ENCODE results near the gene CCDC87.
"Not testable (repeated sequence)": the region's sequence is repeated elsewhere in the genome, so short reads cannot be mapped to it uniquely, and the experiment has no call there.

CCDC87 gene

GRCh38 chr11:66609721-66610617 lies 17.1 kb upstream of the CCDC87 start:
- Histone ChIP-seq H3K36me3 (ENCODE audit: control insufficient read depth, low read depth, low read length) (peaks cover 17% of the 10 kb centered on the region), H3K27ac (ENCODE audit: low read length) (no peak overlapping the region), H3K27me3 (ENCODE audit: control insufficient read depth, insufficient read depth, low read length) (no peaks in the 10 kb centered on the region), H3K4me3 (ENCODE audit: low read length) (no peak overlapping the region), H3K4me1 (ENCODE audit: control insufficient read depth, low read depth, low read length) (no peaks in the 10 kb centered on the region), H3K9ac (ENCODE audit: low read length) (no peak overlapping the region), H3K9me3 (ENCODE audit: control insufficient read depth, low read depth, low read length) (no peaks in the 10 kb centered on the region)

DNA sequence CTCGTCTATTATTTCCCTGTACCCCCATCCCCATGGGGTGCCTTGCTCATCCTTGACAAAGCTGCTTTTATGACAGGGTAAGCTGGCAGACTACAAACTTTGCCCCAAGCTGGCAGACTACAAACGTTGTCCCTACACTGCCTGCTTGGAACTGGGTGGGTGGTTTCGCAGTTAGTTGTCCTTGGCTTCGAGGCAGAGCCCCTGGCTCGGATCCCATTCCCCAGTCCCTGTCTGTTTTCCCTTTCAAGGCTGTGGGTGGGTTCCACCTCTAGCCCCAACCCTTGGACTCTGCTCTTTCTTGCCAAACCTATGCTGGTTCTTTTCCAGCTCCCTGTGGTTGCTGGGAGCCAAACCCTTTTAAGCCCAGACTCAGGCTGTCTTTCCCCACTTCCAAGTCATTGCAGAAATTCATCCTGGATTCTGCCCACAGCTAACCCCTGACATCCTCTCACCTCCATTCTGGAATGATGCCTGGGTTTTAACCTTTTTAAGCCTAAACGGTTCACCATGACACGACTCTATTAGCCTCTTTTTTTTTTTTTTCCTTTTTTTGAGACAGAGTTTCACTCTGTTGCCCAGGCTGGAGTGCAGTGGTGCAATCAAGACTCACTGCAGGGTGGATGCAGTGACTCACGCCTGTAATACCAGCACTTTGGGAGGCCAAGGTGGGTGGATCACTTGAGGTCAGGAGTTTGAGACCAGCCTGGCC lies 14.4 kb upstream of the CCDC87 start:
- Histone ChIP-seq H3K27me3 (ENCODE audit: control insufficient read depth, insufficient read depth, low read length) (no peaks in the 10 kb centered on the region), H3K4me3 (ENCODE audit: low read length) (no peak overlapping the region), H3K27ac (ENCODE audit: low read length) (no peak overlapping the region), H3K36me3 (ENCODE audit: control insufficient read depth, low read depth, low read length) (peaks cover 24% of the 10 kb centered on the region), H3K9me3 (ENCODE audit: control insufficient read depth, low read depth, low read length) (no peaks in the 10 kb centered on the region), H3K9ac (ENCODE audit: low read length) (no peak overlapping the region), H3K4me1 (ENCODE audit: control insufficient read depth, low read depth, low read length) (no peaks in the 10 kb centered on the region)

- peaks cover 24% of the 10 kb centered on the region for H3K36me3 ChIP-seq (ENCODE audit: control insufficient read depth, low read depth, low read length)
- not testable (repeated sequence) for H3K4me3 ChIP-seq (ENCODE audit: low read length); H3K4me1 ChIP-seq (ENCODE audit: control insufficient read depth, low read depth, low read length); H3K9ac ChIP-seq (ENCODE audit: low read length); H3K9me3 ChIP-seq (ENCODE audit: control insufficient read depth, low read depth, low read length); H3K27ac ChIP-seq (ENCODE audit: low read length); H3K27me3 ChIP-seq (ENCODE audit: control insufficient read depth, insufficient read depth, low read length)
Measured at GRCh38 chr11:66606608-66607007, 13.7 kb upstream of the CCDC87 start.

GRCh38 chr11:66604155-66604554 lies 11.3 kb upstream of the CCDC87 start:
- H3K4me1 ChIP-seq (ENCODE audit: control insufficient read depth, low read depth, low read length) = no peaks in the 10 kb centered on the region
- no peak overlapping the region for H3K4me3 ChIP-seq (ENCODE audit: low read length)
- peaks cover 27% of the 10 kb centered on the region for H3K36me3 ChIP-seq (ENCODE audit: control insufficient read depth, low read depth, low read length)
- no peaks in the 10 kb centered on the region for H3K9me3 ChIP-seq (ENCODE audit: control insufficient read depth, low read depth, low read length)
- no peaks in the 10 kb centered on the region for H3K27me3 ChIP-seq (ENCODE audit: control insufficient read depth, insufficient read depth, low read length)
- no peak overlapping the region for H3K27ac ChIP-seq (ENCODE audit: low read length)
- no peak overlapping the region for H3K9ac ChIP-seq (ENCODE audit: low read length)

DNA sequence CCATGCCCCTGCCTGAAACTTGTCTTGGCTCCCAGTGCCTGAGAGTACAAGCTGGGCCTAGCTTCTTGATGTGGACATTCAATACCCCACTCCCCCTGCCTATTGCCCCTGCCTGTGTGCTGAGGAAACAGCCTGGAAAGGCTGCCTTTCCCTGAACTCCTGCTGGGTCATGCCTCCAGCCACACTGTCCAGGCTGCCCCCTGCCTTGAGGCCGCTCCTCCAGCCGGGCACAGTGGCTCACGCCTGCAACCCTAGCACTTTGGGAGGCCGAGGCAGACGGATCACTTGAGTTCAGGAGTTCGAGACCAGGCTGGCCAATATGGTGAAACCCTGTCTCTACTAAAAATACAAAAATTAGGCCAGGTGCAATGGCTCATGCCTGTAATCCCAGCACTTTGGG lies 10.2 kb upstream of the CCDC87 start:
- peaks cover 31% of the 10 kb centered on the region for H3K36me3 ChIP-seq (ENCODE audit: control insufficient read depth, low read depth, low read length)
- H3K9ac ChIP-seq (ENCODE audit: low read length) = no peak overlapping the region

DNA sequence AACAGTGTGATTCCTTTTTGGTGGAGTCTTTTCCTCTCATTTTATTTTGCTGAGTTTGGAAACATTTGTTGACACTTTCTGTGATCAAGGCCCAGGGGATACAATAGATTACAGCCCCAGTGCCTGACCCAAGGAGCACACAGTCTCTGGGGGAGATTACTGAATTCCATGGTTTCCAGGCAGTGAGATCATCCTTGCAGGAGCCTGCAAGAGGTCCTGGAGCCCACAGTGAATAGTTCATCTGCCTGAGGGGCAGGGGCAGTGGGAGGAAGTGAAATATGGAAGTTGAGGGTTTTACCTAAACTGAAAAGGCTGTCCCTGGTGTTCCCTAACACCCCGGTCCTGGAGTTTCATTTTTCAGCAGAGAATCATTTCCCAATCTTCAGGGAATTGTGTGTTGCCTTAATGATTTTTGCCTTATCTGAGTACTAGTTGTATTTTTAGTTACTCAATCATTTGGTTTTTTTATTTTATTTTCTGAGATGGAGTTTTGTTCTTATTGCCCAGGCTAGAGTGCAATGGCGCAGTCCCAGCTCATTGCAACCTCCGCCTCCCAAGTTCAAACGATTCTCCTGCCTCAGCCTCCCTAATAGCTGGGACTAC lies 7.9 kb upstream of the CCDC87 start:
- Histone ChIP-seq H3K27ac (ENCODE audit: low read length) (no peak overlapping the region), H3K27me3 (ENCODE audit: control insufficient read depth, insufficient read depth, low read length) (no peaks in the 10 kb centered on the region), H3K9me3 (ENCODE audit: control insufficient read depth, low read depth, low read length) (no peaks in the 10 kb centered on the region), H3K4me1 (ENCODE audit: control insufficient read depth, low read depth, low read length) (no peaks in the 10 kb centered on the region), H3K36me3 (ENCODE audit: control insufficient read depth, low read depth, low read length) (peaks cover 21% of the 10 kb centered on the region), H3K9ac (ENCODE audit: low read length) (no peak overlapping the region), H3K4me3 (ENCODE audit: low read length) (no peak overlapping the region)

More for the DNA sequence above, 10.2 kb upstream of the CCDC87 start:
- no peak overlapping the region for H3K4me3 ChIP-seq (ENCODE audit: low read length)
- no peaks in the 10 kb centered on the region for H3K27me3 ChIP-seq (ENCODE audit: control insufficient read depth, insufficient read depth, low read length)
- H3K4me1 ChIP-seq (ENCODE audit: control insufficient read depth, low read depth, low read length) = no peaks in the 10 kb centered on the region
- no peak overlapping the region for H3K27ac ChIP-seq (ENCODE audit: low read length)
- no peaks in the 10 kb centered on the region for H3K9me3 ChIP-seq (ENCODE audit: control insufficient read depth, low read depth, low read length)

DNA sequence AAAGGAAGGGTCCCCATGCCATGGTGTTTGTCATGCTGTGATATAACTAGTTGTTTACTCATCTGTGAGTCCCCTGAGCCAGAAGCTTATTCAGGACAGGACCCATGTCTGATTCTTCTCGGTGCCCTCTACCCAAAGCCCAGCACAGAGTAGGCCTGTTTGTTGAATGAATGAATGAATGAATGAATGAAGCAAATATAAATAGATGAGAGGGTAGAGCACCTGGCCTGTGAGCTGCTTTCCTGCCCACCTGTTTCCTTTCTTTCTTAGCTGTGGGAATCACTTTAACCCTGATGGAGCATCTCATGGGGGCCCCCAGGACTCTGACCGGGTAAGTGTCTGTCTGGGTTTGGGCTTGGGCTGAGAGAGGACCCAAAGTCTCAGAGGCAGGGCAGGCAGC lies 7.4 kb upstream of the CCDC87 start:
- Histone ChIP-seq H3K9me3 (ENCODE audit: control insufficient read depth, low read depth, low read length) (no peaks in the 10 kb centered on the region), H3K4me1 (ENCODE audit: control insufficient read depth, low read depth, low read length) (no peaks in the 10 kb centered on the region), H3K27ac (ENCODE audit: low read length) (no peak overlapping the region), H3K36me3 (ENCODE audit: control insufficient read depth, low read depth, low read length) (peaks cover 17% of the 10 kb centered on the region), H3K9ac (ENCODE audit: low read length) (no peak overlapping the region), H3K27me3 (ENCODE audit: control insufficient read depth, insufficient read depth, low read length) (no peaks in the 10 kb centered on the region), H3K4me3 (ENCODE audit: low read length) (no peak overlapping the region)

DNA sequence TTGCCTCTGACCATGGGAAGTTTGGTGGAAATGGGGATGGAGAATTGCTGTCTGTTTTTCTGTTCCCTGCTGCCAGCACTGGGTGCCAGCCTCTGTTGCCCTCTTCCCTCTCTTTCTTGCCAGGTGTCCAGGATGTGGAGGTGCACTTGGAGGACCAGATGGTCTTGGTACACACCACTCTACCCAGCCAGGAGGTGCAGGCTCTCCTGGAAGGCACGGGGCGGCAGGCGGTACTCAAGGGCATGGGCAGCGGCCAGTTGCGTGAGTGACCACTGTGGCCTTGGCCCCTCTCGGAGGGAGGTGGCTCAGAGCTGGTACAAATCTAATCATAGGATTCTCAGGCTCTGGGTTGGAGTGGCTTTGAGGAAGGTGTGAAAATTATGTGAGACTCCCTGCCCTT lies 6.1 kb upstream of the CCDC87 start:
- Histone ChIP-seq H3K4me3 (ENCODE audit: low read length) (no peak overlapping the region), H3K27ac (ENCODE audit: low read length) (no peak overlapping the region), H3K9me3 (ENCODE audit: control insufficient read depth, low read depth, low read length) (no peaks in the 10 kb centered on the region), H3K4me1 (ENCODE audit: control insufficient read depth, low read depth, low read length) (no peaks in the 10 kb centered on the region), H3K9ac (ENCODE audit: low read length) (no peak overlapping the region), H3K27me3 (ENCODE audit: control insufficient read depth, insufficient read depth, low read length) (no peaks in the 10 kb centered on the region), H3K36me3 (ENCODE audit: control insufficient read depth, low read depth, low read length) (peaks cover 8% of the 10 kb centered on the region)

DNA sequence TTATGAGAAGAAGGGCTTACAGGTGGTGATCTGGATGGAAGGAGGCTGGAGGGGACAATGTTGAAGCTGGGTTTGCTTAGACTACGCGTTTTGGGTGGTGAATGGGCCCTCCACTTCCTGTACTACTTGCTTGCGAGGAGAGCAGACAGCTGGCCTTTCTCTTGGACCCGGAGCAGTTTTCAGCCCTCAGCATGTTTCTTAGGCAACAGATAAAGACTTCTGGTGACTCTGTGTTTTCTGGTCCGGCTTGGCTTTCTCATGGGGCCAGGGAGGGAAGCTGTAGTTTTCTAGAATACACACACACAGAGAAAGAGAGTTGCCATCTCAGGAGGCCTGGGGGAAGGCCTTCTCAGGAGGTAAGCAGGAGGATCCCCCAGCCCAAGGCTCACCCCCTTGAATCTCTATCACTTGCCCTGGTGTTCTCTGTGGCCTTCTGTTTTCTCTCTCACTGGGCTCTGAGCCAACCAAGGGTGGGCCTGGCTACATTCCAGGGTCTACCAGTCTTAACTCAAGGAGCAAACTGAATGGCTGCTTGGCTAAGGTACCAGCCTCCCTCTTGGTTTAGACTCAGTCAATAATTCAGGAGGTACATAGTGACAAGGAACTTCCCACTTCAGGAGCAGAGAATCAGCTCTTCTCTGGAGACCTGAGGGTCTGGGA lies 2.5 kb upstream of the CCDC87 start:
- H3K27me3 ChIP-seq (ENCODE audit: control insufficient read depth, insufficient read depth, low read length) = no peaks in the 10 kb centered on the region
- H3K4me1 ChIP-seq (ENCODE audit: control insufficient read depth, low read depth, low read length) = peaks cover 13% of the 10 kb centered on the region
- H3K9me3 ChIP-seq (ENCODE audit: control insufficient read depth, low read depth, low read length) = no peaks in the 10 kb centered on the region
- no peak overlapping the region for H3K9ac ChIP-seq (ENCODE audit: low read length)
- H3K4me3 ChIP-seq (ENCODE audit: low read length) = no peak overlapping the region
- H3K36me3 ChIP-seq (ENCODE audit: control insufficient read depth, low read depth, low read length) = peaks cover 8% of the 10 kb centered on the region
- H3K27ac ChIP-seq (ENCODE audit: low read length) = no peak overlapping the region

GRCh38 chr11:66593650-66594049 lies 787 bp upstream of the CCDC87 start:
- Histone ChIP-seq H3K27me3 (ENCODE audit: control insufficient read depth, insufficient read depth, low read length) (no peaks in the 10 kb centered on the region), H3K4me1 (ENCODE audit: control insufficient read depth, low read depth, low read length) (peaks cover 13% of the 10 kb centered on the region), H3K9me3 (ENCODE audit: control insufficient read depth, low read depth, low read length) (no peaks in the 10 kb centered on the region)

GRCh38 chr11:66593303-66593635 lies 406 bp upstream of the CCDC87 start:
- Histone ChIP-seq H3K27ac (ENCODE audit: low read length) (no peak overlapping the region), H3K4me3 (ENCODE audit: low read length) (peak overlapping the region; percentile 75), H3K36me3 (ENCODE audit: control insufficient read depth, low read depth, low read length) (no peaks in the 10 kb centered on the region), H3K9me3 (ENCODE audit: control insufficient read depth, low read depth, low read length) (no peaks in the 10 kb centered on the region), H3K9ac (ENCODE audit: low read length) (peak overlapping the region; percentile 63), H3K27me3 (ENCODE audit: control insufficient read depth, insufficient read depth, low read length) (no peaks in the 10 kb centered on the region), H3K4me1 (ENCODE audit: control insufficient read depth, low read depth, low read length) (peaks cover 13% of the 10 kb centered on the region)

More at GRCh38 chr11:66593650-66594049, 787 bp upstream of the CCDC87 start:
- H3K36me3 ChIP-seq (ENCODE audit: control insufficient read depth, low read depth, low read length) = no peaks in the 10 kb centered on the region
- peak overlapping the region; percentile 63 for H3K9ac ChIP-seq (ENCODE audit: low read length)
- H3K27ac ChIP-seq (ENCODE audit: low read length) = no peak overlapping the region
- H3K4me3 ChIP-seq (ENCODE audit: low read length) = peak overlapping the region; percentile 75

Measured in iPS-18a (cell line).